HuH-7.5 (cell line): Measurements from ENCODE around the gene LACC1.

ENCODE experiments used
- DNase-seq: peaks from one replicate; pipeline ENCODE4 v3.0.0; 2011; ENCODE audit warnings: low spot score

LACC1 gene

DNA sequence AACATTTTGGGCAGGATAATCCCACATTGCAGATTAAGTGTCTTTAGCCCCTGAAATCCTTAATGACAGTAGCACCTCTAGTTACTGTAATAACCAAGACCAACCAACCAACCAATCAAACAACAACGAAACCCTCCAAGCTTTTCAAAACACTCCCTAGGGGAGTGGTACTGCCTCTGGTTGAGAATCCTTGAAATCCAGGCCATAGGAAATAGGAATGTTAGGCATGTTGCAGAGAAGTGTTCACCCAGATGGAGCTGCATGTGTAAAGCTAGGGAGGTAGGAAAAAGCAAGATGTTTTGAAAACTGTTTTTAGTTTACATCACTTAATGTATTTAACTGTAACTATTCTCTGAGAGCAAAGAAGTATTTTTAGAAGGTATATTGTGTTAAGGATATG is 4.5 kb downstream of the LACC1 start:
- DNase-seq = no peak

DNA sequence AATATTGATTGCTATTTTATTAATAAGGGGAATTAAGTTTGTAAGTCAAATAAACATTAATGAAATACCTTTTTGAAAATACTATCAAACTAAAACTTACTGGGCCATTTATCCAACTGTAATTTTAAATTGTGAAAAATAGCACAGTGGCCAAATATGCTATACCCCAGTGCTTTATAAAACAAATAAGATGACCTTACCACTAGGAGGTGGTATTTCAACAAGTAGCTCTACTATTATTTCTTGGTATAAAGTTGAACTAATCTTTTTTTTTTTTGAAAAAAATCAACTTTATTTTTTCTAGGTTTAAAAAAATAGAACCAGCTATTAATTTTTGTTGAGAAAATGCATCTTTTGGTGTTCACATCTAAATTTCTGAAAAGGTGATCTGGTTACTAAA is 14.7 kb downstream of the LACC1 start:
- no peak for DNase-seq

DNA sequence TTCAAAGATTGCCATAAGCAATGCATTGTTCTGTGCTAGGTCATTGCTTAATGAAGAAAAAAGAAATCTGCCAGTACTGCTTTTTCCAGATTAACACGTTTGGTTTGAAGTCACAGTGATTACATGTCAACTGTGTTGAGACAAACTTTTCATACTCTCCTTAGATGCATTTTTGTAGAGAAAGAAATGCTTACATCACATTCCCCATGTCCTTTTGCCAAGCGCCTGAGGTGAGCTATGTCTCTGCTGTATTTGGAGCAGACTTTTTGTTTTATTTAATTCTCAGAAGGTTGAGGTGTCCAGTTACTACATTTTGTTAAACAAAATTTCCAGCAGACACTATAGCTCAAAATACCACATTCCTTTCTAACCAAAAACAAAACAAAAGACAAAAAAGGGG is 16.2 kb downstream of the LACC1 start:
- DNase-seq = no peak

DNA sequence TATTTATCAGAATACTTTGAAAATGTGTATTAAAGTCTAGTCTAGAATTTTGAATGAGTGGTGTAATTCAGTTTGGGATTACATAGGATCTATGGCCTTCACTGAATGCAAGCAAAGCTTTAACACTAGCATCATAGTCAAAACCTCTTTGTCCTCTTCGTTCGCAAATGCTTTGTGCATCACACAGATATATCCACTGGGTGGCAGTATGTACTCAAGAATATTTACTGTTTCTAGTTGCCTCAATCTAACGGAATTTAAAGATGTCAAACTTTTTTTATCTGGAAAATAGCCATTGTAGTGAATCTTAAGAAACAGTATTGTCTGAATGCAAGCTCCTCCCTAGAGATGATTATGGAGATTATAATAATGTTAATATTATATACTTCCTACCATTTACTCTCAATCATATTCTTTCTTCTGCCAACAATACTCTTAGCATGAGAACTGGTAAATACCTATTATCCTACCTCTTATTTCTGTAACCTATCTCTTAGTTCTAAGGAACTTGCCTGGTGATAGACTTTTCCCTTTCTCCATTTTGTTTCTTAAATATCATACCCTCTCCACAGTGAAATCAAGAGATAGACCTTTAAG is 25.8 kb downstream of the LACC1 start:
- DNase-seq = peak; percentile 18

DNA sequence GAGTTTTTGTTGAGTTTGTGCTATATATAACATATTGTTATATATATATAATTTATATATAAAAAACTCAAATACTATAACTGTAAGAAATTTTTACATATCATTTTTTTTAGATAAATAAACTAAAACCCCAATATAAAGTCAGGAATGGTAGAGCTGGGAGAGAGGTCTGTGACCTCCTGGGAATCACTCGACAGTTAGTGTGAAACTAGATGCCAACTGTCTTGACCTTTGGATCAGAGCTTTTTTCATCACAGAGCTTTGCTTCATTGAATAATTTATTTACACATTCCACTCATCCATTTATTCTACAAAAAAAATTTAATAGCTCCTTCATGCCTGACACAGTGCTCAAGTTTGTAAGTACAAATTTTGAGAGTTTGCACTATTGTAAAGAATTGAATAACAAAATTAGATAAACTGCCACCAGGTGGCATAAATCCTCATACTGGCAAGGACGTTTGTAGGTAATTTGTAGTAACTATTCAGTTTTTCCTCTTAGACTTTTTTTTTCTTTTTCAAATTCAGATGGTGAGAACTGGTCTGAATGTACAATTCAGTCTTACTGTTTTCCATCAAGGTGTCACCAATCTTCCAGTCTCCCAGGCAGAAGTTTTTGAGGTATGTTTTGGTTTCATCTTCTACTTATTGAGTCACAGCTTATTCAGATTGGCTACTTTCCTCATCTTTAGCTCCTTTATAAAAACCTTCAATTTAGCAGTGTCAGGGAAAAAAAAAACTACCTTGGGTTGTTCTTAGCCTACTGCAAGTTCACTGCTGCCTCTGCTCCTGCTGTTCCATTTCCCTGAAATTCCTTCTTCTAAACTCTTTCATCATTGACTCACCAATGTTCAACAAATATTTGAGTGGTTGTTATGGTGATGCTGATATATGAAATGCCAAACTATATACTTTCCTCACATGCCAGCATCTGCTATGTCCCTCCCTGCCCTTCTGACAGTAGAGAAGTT is 28.7 kb downstream of the LACC1 start:
- DNase-seq = no peak

DNA sequence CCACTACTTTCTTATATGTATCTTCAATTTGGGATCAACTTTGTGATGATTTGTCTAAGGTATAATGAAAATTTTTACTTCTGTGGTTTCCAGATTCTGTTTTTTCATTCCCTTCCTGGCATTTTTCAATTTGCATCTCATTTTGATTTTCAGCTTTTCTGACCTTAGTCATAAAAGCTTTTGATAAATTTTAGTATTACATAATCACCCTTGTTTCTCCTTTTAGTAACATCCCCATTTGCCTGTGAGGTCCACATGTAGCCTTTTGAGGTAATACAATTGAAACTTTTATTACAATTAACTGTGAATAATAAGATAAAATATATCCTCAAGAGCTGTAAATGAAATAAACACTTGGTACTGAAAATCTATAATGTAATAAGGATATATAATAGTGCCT is 31.2 kb downstream of the LACC1 start:
- no peak for DNase-seq

DNA sequence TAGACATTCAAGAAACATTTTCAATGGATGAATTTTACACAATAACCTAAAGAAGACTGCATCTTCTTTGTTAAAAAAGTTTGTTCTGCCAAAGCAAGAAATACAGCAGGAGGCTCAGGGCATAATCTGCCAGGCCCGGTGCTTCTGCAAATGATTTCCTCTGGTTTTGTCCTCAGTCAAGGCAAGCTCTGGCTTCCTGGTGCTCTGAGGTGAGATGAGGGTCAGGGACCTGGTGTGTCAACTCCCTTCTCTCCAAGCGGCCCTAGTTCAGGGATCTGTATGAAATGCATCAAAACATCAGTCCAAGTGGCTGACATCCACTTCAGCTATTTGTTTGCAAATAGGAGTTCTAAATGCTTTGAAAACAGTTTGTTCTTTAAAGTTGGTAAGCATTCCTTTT is 31.6 kb downstream of the LACC1 start:
- no peak for DNase-seq

DNA sequence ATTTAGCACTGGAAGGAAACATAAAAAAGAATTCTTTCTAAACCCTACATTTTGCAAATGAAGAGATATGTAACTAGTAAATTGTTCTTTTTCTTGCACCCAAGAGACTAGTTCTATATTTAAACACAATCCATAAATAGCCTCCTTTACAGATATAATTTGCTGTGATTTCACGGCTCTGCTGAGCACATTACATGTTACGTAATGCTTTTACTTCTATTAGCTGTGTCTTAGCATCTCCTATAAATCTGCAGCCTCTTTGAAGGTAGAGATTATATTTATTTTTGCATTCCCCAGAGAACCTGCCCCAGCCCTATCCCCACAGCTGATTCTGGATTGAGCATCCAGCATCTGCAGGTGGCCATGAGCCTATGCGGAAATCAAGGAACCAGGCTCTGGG is 32.2 kb downstream of the LACC1 start:
- no peak for DNase-seq

DNA sequence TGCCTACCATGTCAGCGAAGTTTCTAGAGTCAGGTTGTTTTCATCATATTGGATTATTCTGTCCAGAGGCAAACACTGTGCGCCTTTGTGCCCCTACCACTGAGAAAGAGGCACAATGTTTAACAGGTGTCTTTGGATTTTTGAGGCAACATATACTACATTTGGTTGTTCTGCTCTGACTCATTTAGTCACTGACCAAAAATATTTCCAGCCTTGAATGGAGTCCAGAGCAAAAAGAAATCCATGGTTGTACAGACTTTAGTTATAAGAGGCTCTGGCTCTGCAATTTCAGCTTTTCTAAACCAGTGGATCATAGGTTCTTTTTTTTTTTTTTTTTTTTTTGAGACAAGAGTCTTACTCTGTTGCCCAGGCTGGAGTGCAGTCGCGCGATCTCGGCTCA is 35.7 kb downstream of the LACC1 start:
- no peak for DNase-seq

DNA sequence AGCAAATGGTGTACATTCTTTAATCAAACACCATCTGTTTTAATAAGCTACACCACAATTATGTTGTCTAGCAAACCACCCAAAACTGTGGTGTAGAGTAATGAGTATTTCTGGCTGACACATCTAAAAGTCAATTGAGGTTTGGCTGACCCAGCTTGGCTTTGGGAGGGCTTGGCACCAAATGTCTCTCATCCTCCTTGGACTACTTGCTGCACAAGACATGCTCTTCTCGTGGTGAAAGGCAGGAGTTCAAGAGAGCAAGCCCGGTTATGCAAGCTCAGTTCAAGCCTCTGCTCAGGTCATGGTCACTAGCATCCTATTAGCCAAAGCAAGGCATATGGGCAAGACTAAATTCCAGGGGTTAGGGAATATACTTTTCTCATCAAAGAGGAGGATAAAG is 37.1 kb downstream of the LACC1 start:
- DNase-seq = no peak

DNA sequence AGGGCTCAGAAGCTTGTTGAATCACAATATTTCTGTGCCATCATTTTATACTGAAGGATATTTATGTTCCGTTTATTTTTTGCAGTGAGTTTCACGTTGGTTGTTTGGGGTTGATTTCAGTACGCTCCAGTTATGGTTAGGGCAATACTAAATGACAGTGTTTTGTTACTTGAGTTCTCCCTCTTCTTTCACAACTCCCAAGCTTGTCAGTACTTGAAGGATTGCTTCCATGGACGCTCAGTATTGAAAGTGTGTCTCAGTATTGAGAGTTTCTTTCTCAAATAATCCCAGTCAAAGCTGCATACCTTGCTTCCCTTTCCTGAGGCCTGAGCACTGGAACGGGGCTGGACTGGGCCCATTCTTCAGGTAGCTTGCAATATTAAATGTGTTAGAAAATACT is 38.9 kb downstream of the LACC1 start:
- DNase-seq = no peak

DNA sequence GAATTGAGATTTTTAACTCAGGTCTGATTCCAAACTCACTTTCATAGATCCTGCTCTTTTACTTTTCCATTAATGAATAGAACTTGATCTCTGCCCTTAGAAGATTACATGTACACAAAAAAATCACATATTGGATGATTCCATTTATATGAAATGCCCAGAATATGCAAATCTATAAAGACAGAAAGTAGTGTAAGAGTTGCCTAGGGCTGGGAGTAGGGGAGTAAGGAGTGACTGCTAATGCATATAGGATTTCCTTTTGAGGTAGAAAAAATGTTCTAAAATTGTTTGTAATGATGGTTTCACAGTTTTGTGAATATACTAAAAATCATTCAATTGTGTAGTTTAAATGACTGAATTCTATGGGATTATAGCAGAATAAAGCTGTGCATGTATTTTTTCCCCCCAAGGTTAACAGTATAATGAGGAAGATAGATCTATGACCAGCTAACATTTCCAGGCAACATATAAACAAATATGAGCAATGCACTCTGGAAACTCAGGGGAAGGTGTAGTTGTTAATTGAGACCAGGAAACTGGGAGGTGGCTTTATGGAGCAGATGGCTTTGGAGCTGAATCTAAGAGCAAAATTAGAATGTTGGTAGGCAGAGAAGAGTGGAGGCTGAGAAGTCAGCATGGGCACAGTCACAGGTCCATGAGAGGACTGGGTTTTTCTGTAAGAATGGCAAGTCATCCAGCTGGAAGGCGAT is 41.4 kb downstream of the LACC1 start:
- DNase-seq = no peak

DNA sequence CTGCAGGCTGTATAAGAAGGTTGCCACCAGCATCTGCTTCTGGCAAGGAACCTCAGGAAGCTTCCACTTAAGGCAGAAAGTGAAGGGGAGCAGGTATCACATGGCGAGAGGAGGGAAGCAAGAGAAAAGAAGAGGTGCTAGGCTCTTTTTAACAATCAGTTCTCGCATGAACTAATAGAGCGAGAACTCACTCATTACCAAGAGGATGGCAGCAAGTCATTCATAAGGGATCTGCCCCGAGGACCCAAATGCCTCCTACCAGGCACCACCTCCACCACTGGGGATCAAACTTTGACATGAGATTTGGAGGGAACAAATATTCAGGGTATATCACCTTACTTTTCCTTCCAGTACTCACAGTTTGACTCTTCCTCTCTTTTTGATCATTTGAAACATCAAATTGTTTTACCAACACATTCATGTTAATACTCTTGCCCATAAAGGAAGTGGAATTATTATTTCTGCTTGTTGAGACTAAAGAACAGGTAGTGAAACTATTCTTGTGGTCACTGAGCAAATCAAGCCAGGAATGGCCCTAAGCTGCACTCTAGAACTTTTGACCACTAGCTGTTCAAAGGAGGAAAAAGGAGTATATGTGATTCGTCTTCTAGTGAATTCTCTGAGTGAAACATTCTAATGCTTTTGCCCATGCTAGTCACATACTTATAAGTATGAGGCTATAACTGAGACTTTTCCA is 45.0 kb downstream of the LACC1 start:
- DNase-seq = no peak

DNA sequence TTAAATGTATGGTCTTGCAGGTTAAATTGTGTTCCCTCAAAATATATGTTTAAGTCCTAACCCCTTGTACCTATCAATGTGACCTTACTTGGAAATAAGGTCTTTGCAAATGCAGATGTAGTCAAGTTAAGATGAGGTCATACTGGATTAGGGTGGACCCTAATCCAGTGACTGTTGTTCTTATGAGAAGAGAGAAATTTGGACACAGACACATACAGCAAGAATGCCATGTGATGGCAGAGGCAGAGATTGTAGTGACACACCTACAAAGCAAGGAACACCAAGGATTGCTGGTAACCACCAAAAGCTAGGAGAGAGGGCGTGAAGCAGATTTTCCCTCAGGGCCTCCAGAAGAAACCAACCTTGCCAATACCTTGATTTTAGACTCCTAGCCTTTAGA is 50.2 kb downstream of the LACC1 start:
- no peak for DNase-seq

DNA sequence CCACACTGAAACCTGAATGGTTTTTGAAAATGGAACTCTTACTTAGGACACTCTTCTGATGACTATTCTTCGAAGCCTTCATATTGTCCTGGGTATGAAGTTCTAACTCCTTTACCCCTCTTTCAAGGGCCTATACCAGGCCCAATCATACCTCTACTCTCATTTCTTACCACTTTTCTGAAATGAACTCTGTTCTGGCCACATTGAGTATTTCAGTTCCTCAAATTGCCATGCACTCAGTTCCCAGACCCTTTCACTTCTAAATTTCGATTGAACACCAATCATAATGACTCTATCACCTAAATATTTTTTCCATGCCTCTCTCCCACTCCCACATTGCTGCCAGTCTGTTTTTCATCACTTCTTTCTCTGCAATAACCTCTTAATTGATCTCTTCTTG is 53.7 kb downstream of the LACC1 start:
- DNase-seq = no peak

DNA sequence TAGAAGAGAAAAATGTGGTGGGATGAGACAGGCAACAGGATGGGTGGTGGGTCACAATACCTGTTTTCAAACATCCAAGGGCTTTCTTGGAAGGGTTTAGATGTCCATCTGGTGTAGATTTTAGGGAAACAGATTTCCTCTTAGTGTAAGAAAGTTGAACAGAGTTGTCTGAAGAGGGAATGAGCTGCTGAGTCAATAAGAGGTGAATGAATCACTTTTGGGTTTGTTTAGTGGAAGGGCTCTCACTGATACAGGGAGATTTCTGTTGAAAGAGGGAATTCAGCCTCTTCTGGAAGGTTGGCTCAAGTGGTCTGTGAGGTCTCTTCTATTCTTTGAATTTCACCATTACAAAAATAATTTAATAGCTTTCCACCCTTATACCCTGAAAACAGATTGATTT is 54.6 kb downstream of the LACC1 start:
- DNase-seq = no peak

DNA sequence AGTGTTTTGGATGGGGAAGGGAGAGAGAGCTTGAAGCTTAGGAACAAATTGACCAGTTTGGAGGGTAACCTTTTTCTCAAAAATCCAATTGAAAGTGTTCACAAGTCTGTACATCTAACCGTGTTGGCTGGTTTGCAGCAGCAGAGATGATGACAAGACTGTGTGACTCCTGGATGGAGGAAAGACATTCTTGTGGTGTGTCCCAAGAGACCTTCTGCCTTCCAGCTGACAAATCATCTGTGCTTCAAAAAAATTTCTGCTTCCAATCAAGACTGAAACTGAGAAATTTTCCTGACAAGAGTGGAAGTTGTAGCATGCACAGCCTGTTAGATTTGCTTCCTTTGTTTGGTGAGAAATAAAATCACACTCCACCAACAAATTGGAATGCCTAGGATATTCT is 56.2 kb downstream of the LACC1 start:
- no peak for DNase-seq

DNA sequence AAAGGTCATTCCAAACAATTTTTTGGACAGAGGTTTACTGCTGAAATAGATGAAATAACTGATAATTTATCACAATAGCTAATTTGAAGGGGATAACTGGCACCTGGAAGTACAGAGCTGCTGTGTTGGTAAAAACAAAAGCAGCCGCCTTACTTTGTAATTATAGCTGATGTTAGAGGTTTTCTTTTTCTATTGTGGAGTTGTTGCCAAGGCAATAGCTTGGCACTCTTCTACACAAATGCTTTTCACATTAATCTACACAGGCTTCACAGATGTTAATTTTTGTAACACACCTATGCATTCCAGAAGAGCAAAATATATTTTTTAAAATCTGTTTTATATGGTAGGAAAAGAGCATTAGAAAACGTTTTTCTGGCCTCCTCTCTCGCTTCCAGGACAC is 56.9 kb downstream of the LACC1 start:
- no peak for DNase-seq

DNA sequence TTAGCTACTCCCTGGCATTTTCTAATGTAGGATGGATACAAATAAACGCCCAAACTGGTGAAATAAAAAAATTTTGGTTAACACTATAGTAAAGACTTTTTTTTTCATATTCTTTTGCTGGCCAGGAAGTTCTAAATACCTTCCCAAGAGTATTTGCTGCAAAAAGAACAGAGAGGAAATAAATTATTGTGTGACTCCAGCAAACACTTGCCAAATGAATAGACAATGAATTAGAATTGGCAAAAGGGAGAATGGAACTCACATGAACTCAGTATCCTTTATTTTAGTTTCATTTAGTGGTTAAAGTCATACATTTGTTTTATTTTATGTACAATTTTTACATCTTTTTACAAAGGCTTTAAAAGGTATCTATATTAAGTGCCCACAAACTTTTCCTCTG is 58.1 kb downstream of the LACC1 start:
- DNase-seq = no peak

DNA sequence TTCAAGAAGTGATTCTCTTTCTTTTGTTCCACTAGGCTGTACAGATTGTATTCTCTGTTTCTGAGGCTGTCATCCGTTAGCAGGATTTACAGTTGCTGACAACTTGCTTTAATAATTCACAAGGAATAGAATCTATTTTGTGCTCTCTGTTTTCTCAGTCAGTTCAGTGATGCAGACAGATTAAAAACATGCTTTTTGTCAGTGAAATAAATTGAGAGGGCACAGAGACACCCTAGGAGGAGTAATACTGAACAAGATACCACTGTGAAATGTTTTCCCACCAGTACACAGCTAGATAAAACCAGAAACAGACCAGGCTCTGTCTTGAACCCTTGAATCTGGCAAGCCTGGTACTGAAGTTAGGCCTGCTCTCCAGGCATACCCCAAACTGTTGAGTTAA is 58.7 kb downstream of the LACC1 start:
- no peak for DNase-seq

DNA sequence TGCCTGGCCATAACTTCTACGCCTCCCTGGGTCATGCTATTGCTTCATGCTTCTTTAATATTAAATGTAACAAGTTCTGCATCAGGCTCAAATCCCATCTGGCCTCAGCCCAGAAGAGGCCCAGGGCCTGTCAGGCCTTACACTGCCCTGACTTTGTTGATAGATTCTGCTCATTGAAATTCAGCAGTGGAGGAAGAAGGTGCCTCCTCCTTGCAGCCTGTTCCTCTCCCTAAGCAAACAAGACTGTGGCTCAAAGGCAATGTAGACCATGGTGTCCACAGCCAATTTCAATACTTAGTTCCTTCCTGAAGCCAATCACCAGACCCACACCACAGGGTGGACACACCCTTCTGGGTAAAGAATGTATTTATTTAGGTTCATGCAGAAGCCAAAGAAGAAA is 59.4 kb downstream of the LACC1 start:
- no peak for DNase-seq

DNA sequence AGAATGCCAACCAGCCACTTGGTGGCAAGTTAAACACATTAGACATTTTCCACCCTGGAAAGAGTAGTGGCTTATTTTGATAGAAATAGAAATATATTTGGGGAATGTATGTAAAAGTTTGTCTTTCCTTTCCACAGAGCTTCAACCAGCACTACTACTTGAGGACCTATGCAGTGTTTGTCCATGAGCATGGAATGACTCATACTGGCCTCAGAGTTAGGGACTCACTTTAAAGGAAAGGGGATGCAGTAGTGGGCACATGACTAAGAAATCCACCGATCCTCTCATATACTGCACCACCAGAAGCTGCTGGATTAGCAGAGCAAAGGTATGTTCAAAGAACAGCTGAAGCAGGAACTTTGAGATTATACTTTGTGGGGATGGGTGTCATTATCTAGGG is 62.6 kb downstream of the LACC1 start:
- no peak for DNase-seq
